ENCODE measurements around the gene SRXN1.

The SRXN1 gene

GRCh38 chr20:675453-676314 is 22.7 kb upstream of the SRXN1 start, which contains the start of gene SCRT2:
TSS of gene SCRT2 (minus strand) at chr20:675802. CDS start at chr20:675601, 201 bp downstream.
- peak; percentile 21 for DNase-seq (ENCODE audit: low read depth, low spot score)

GRCh38 chr20:675033-675452 is 22.0 kb upstream of the SRXN1 start:
- no peak for DNase-seq (ENCODE audit: low read depth, low spot score)

DNA sequence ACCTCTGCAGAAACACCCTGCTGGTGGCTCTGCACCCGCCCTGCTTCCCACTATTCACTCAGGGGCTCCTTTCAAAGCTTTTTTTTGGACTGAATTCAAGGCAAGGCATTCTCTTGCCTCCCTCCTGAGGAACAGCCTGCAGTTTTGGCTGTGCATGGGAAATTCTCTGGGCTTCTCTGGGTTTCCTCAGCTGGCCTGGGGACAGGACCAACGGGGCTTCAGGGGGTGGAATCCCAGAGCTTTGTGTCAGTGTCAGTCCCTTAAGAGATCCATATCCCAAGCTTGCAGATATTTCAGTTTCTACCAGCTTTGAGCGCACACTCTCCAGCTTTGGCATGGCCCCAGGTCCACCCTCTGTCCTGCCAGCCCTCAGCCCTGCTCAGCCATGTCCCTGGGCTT is 20.6 kb upstream of the SRXN1 start:
- DNase-seq (ENCODE audit: low read depth, low spot score), result no peak

DNA sequence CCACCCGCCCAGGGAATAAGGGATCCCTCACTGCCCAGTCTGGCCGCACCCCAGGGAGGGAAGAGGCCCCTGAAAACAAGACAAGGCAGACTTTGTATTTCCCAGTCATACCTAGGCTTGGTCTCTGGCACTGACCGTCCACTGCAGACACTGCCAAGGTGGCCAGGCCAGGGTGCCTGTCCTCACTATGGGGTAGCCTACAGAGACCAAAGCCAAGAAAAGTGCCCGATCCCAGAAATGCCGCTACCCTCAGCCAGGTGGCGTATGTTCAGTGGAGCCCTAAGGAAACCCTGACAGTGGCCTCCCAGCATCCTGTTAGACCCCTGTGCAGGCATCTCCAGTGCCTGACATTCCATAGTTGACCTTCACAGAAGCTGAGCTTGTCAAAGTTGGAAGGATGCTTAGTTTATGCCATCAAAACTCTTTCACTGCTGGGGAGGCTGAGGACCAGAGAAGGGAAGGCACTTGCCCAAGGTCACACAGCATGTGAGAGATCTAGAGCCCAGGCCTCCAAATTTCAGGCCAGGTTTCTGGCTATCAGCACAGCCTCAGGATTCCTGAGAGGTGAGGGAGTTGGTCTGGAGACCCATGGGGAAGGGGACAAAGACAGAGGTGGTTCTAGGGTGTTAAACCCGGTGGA is 20.1 kb upstream of the SRXN1 start:
- no peak for DNase-seq (ENCODE audit: low read depth, low spot score)

- DNase-seq (ENCODE audit: low read depth, low spot score), result no peak
These were observed 18.4 kb upstream of the SRXN1 start for GRCh38 chr20:671252-672030.

DNA sequence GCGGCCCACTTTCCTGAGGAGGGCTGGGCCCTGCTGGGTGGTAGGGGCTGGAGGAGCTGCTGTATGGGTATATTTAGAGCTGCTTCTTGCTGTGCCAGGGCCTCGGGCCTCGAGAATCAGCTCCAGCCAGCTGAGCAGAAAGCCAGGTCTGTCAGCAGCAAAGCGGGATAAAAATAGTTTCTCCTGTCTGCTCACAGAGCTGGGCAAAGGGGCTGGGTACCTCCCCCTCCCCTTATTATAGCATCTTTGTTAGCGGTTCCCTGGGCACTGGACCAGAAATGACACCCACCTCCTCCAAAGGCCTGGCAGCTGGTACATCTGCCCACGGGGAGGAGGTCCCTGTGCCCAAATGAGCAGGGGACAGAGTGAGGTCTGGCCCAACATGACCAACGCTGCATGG is 16.6 kb upstream of the SRXN1 start:
- no peak for DNase-seq (ENCODE audit: low read depth, low spot score)

DNA sequence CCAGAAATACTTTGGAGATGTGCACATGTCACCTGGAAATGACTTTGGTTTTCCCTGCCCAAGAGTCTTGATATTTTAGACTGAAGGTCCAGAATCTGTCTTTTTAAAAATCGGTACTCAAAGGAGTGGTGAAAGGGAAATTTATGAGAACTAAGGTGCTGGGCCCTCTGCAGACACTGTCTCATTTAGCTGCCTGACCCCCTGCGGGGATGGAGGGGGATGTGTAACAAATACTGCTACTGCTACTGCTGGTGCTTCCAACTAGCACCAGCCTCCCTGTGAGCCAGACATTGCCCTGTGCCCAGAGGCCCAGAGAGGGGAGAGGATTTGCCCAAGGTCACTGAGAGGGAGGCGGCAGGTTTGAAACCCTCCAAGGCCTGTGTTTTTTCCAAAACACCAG is 15.6 kb upstream of the SRXN1 start:
- no peak for DNase-seq (ENCODE audit: low read depth, low spot score)

- no peak for DNase-seq (ENCODE audit: low read depth, low spot score)
These were observed 15.1 kb upstream of the SRXN1 start for GRCh38 chr20:668050-668449.

- no peak for DNase-seq (ENCODE audit: low read depth, low spot score)
These were observed 14.5 kb upstream of the SRXN1 start for GRCh38 chr20:667351-668034.

GRCh38 chr20:666877-667276 is 13.9 kb upstream of the SRXN1 start:
- DNase-seq (ENCODE audit: low read depth, low spot score), result no peak

DNA sequence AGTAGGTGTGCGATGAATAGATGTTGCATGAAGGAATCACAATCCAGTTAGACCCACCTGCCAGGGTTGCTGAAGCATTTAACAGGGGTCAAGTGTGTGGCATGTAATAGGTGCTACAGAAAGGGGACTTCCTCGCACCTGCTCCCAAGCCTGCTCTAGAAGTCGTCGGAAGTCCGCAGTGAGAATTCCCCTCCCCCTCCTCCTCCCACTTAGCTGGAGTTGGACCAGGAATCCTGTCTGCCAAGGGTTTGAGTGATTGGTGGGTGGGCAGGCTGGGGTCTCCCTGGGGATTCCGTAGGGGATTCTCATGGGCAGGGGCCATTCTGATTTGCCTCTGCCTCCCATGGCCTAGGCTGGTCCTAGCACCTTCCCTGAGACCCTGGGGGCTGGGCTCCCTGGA is 12.3 kb upstream of the SRXN1 start:
- DNase-seq (ENCODE audit: low read depth, low spot score), result no peak

DNA sequence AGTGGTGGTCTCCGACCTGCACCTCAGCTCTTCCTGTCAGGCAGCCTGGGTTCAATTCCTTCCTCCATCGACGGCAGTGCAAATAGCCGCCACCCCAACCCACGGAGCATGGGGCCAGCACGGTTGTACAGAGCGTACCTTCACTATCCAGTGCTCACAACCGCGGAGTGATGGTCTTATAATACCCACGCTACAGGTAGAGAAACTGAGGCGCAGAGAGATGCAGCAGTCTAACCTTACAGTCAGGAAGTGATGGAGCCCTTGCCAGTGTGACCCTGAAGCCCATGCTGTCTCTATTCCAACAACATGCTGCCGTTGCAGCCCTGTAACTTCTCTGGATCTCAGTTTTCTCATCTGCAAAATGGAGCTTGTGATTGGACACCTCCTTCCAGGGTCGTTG is 11.6 kb upstream of the SRXN1 start:
- DNase-seq (ENCODE audit: low read depth, low spot score), result no peak

DNA sequence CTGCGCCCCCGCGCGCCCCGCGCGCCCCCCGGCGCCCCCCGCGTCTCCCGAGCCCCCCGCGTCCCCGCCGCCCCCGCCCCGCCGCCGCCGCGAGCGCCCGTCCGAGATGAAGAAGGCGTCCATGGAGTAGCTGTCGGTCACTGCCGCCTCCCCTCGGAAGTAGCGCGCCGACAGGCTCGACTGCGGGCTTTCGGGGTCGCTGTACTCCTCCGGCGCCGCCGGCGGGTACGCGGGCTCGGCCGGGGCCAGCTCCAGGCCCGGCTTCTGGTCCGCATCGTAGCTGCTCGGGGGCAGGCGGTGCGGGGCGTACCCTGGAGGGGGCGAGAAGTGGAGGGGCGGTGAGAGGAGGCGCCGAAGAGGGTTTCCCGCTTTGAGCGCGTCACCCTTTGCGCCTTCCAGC is 11.2 kb upstream of the SRXN1 start:
- no peak for DNase-seq (ENCODE audit: low read depth, low spot score)

DNA sequence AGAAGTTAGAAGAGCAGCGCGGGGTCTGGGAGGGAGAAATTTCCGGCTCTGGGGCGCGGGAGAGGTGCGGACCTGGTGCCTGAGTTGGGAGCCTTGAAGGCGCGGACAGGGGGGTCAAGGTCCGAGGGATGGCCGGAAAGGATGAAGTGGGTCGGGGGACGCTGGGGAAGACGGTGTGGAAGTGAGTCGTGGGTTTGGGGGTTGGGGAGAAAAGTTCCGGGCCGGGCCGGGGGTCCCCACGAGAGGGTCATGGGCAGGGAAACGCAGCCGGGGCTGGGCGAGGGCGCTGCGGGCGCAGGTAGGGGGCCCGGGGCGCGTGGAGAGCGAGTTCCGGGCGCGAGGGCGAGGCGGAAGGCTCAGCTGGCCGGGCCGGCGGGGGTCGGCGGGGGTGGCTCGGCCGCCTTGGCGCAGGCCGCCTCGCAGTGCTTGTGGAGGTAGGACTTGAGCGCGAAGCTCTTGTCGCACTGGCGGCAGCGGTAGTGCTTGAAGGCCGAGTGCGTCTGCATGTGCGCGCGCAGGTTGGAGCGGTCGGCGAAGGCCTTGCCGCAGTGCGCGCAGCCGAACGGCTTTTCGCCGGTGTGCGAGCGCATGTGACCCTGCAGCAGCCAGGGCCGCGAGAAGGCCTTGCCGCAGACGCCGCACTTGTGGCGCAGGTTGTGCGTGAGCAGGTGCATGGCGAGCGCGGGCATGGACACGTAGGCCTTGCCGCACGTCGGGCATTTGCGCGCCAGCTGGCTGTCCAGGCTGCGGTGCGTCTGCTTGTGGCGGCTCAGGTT is 10.5 kb upstream of the SRXN1 start:
- DNase-seq (ENCODE audit: low read depth, low spot score), result no peak

- DNase-seq (ENCODE audit: low read depth, low spot score), result no peak
These were observed 9.5 kb upstream of the SRXN1 start for GRCh38 chr20:662277-663192.

DNA sequence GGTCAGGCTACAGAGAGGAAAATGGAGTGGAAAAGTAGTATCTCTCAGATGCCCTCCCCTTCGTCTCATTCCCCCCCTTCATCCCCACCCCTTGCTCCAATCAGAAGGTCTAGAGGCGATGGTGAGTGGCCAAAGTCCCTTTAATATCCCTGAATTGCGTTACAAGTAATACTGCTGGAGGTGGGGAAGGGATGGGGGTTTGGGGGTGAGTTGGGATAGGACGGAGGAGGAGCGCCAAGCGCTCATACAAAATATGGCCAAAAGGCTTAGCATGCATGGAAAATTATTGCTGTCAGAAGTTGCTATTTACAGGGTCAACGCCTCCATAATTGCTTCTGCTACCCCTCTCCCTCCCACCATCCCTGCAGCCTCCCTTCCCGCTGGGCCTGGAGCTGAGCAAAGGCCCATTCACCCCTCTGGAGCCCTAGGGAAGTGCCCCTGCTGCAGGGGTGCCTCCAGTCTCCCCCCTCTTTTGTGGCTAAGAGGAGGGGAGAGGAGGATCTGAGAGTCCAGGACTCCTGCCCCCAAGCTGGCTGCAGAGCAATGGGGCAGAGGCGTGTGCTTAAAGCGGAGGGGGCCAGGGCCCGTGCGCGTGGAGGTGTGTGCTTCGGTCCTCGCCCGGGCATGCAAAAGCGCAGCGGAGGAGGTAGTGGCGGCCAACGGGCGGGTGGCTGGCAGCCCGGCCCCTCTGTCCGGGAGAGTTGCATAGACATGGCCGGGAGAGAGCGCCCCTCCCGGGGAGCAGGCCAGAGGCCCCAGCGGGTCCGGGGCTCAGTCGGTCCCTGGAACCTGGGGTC is 8.7 kb upstream of the SRXN1 start:
- no peak for DNase-seq (ENCODE audit: low read depth, low spot score)

DNA sequence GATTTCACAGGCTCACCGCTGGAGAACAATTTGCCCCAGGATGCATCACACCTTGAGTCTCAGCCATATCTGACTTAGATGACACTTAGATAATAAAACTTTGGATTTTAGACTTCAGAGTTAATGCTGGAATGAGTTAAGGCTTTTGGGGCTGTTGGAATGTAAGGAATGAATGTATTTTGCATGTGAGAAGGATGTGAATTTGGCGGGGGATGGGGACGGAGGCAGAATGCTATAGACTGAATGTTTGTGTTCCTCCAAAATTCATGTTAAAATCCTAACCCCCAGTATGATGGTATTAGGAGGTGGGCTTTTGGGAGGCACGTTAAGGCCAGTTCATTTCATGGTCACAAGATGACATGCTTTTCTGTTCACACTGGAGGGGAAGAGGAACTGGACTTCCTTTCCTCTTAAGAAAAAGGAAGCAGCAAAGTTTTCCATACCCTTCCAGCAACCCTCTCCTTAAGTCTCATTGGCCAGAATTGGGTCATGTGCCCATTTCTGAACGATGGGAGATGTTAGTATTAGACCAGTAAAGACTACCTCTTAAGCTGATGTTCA is 5.8 kb upstream of the SRXN1 start:
- DNase-seq (ENCODE audit: low read depth, low spot score), result no peak

DNA sequence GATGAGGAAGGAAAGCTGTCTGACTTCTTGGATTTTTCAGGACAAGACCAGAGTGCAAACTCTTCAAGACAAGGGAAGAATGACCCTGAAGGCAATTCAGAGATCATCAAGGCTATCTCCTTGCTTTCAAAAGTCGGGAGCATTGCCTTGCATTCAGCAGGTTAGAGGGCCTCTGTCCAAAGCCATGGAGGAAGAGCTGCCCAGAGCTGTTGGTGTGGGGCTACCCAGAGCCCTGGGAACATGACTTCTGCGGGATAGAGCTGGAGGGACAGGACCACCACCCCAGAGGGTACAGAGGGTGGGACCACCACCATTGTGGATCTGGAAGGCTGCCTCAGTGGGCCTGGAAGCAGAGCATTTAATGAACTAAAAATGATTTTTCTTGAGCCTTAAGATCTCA is 5.2 kb upstream of the SRXN1 start:
- DNase-seq (ENCODE audit: low read depth, low spot score), result no peak

Data from activated naive CD8-positive, alpha-beta T cell treated with anti-CD3 and anti-CD28 coated beads, Interleukin-2, amount 50 U/mL, for 16 hours (primary cell).